HCT116 (cell line): Measurements from ENCODE around the gene ALDH7A1. TPM values are rescaled to one million over a fixed set of nuclear protein-coding genes. Genes with fewer than 3 reads are reported as not detected.
"Not testable (repeated sequence)": the region's sequence is repeated elsewhere in the genome, so short reads cannot be mapped to it uniquely, and the experiment has no call there.

ENCODE experiments used
- ATAC-seq: fragments of 200-7000 bp; cut with Tn5 transposase; 2 replicates; pipeline ENCODE4 v1.9.1; 2020; ENCODE audit warnings: mild to moderate bottlenecking, moderate library complexity
- BruUV-seq: library from RNA; stranded (reverse); fragments of 400-500 nt; replicated peaks from 2 replicates; lab custom pipeline; 2021; lab: Mats Ljungman, UMichigan
- CTCF ChIA-PET: fragments of 300-600 bp; sonication (Branson Sonifier 250); formaldehyde crosslinking; loops from one replicate; lab custom pipeline; 2021; ENCODE audit warnings: antibody characterized with exemption; lab: Charles Lee
- POLR2A ChIA-PET: fragments of 300-600, 350-600 bp; sonication (Branson Sonifier 250); formaldehyde crosslinking; loops from one replicate; lab custom pipeline; 2021; ENCODE audit warnings: antibody characterized with exemption; lab: Charles Lee
- RAD21 ChIA-PET, 2 experiments: fragments of 300-600 bp; sonication (Branson Sonifier 250); formaldehyde crosslinking; loops; one replicate each; lab custom pipeline; 2023; ENCODE audit warnings: low total read pairs in 2 of 2; ENCODE audit not compliant: uncharacterized antibody in 2 of 2, unreplicated experiment in 2 of 2, low non-redundant PET in 1 of 2; lab: Charles Lee
- DNase-seq: peaks from one replicate; pipeline ENCODE4 v3.0.0-alpha.2; 2010; ENCODE audit warnings: low read depth, low spot score
- H2AFZ ChIP-seq: fragments of 200-600 bp; shearing (Covaris generic), sonication (generic); 2 replicates; pipeline ENCODE4 v1.6.1; 2017; ENCODE audit warnings: low read depth, mixed run types, mixed read lengths, antibody characterized with exemption, low read length; ENCODE audit not compliant: poor library complexity, severe bottlenecking
- H3K27ac ChIP-seq: 2 replicates; pipeline ENCODE4 v1.5.1; 2012; ENCODE audit warnings: low read depth, low read length
- H3K27me3 ChIP-seq: fragments of 200-600 bp; sonication (generic); 2 replicates; pipeline ENCODE4 v1.6.1; 2016; ENCODE audit warnings: mixed run types, low read length, mixed read lengths; ENCODE audit not compliant: insufficient read depth
- H3K36me3 ChIP-seq, 2 experiments: fragments of 200-500 bp in 1 of 2; fragments of 200-600 bp in 1 of 2; sonication (Bioruptor generic) in 1 of 2; sonication (generic) in 1 of 2; 2 replicates each; pipeline versions ENCODE4 v1.5.1 to v1.6.1; 2014 to 2016; ENCODE audit warnings: low read length in 2 of 2, inconsistent platforms in 1 of 2, mixed read lengths in 1 of 2, mixed run types in 1 of 2; ENCODE audit not compliant: insufficient read depth in 2 of 2, control insufficient read depth in 1 of 2
- H3K4me1 ChIP-seq, 2 experiments: fragments of 200-600 bp in 1 of 2; sonication (generic) in 1 of 2; 2 replicates each; pipeline versions ENCODE4 v1.5.1 to v1.6.1; 2012 to 2017; ENCODE audit warnings: low read length in 2 of 2, inconsistent platforms in 1 of 2, mild to moderate bottlenecking in 1 of 2, mixed read lengths in 1 of 2, mixed run types in 1 of 2, moderate library complexity in 1 of 2; ENCODE audit not compliant: insufficient read depth in 2 of 2, control insufficient read depth in 1 of 2
- H3K4me2 ChIP-seq: fragments of 200-600 bp; sonication (generic); 2 replicates; pipeline ENCODE4 v1.6.1; 2017; ENCODE audit warnings: mixed run types, low read length, mixed read lengths
- H3K4me3 ChIP-seq, 2 experiments: fragments of 200-600 bp in 1 of 2; sonication (generic) in 1 of 2; replicated peaks in 1 of 2; 2 replicates each; pipeline ENCODE4 v1.5.1; 2011 to 2016; ENCODE audit warnings: low read length in 2 of 2, control low read depth in 1 of 2, low read depth in 1 of 2, mild to moderate bottlenecking in 1 of 2, mixed read lengths in 1 of 2, mixed run types in 1 of 2
- H3K79me2 ChIP-seq: fragments of 200-600 bp; sonication (generic); 2 replicates; pipeline ENCODE4 v1.6.1; 2017; ENCODE audit warnings: mild to moderate bottlenecking, mixed run types, low read length, moderate library complexity, mixed read lengths; ENCODE audit not compliant: insufficient read depth
- H3K9ac ChIP-seq: fragments of 200-600 bp; sonication (generic); 2 replicates; pipeline ENCODE4 v1.6.1; 2016; ENCODE audit warnings: low read length, mixed read lengths
- H3K9me2 ChIP-seq: fragments of 200-600 bp; sonication (generic), shearing (Covaris generic); 2 replicates; pipeline ENCODE4 v1.6.1; 2017; ENCODE audit warnings: mixed run types, mild to moderate bottlenecking, moderate library complexity; ENCODE audit not compliant: insufficient read depth
- H3K9me3 ChIP-seq, 2 experiments: fragments of 200-500 bp in 1 of 2; fragments of 200-600 bp in 1 of 2; sonication (Bioruptor generic) in 1 of 2; sonication (generic) in 1 of 2; 2 replicates each; pipeline ENCODE4 v1.6.1; 2014 to 2017; ENCODE audit warnings: low read length in 2 of 2, mixed read lengths in 2 of 2, inconsistent platforms in 1 of 2, low read depth in 1 of 2, mild to moderate bottlenecking in 1 of 2, mixed run types in 1 of 2, moderate library complexity in 1 of 2; ENCODE audit not compliant: control insufficient read depth in 1 of 2, insufficient read depth in 1 of 2
- H4K20me1 ChIP-seq: fragments of 200-600 bp; sonication (generic), shearing (Covaris generic); 2 replicates; pipeline ENCODE4 v1.6.1; 2017; ENCODE audit warnings: mixed run types, mild to moderate bottlenecking, moderate library complexity; ENCODE audit not compliant: insufficient read depth
- CBX3 ChIP-seq: IDR thresholded peaks from 2 replicates; pipeline ENCODE4 v1.6.1; 2012; ENCODE audit warnings: low read depth
- EGR1 ChIP-seq: IDR thresholded peaks from 2 replicates; pipeline ENCODE4 v1.6.1; 2012; ENCODE audit warnings: low read depth
- ELF1 ChIP-seq: IDR thresholded peaks from 2 replicates; pipeline ENCODE4 v1.6.1; 2012; ENCODE audit warnings: low read depth, borderline replicate concordance
- EZH2 ChIP-seq: fragments of 200-600 bp; sonication (generic); IDR thresholded peaks from 2 replicates; pipeline ENCODE4 v1.6.1; 2017; ENCODE audit warnings: antibody characterized with exemption, mixed run types
- EZH2phosphoT487 ChIP-seq: fragments of 200-600 bp; IDR thresholded peaks from 2 replicates; pipeline ENCODE4 v1.6.1; 2018; ENCODE audit warnings: antibody characterized with exemption, borderline replicate concordance
- FOSL1 ChIP-seq: IDR thresholded peaks from 2 replicates; pipeline ENCODE4 v1.6.1; 2012; ENCODE audit warnings: low read depth
- JUND ChIP-seq: IDR thresholded peaks from 2 replicates; pipeline ENCODE4 v1.6.1; 2012
- POLR2A ChIP-seq: IDR thresholded peaks from 2 replicates; pipeline ENCODE4 v1.7.0; 2011; ENCODE audit warnings: borderline replicate concordance; ENCODE audit not compliant: insufficient read depth, insufficient read length; ENCODE audit errors: extremely low read depth
- POLR2AphosphoS5 ChIP-seq: IDR thresholded peaks from 2 replicates; pipeline ENCODE4 v1.6.1; 2011; ENCODE audit warnings: mild to moderate bottlenecking, low read depth, low read length, moderate library complexity
- RAD21 ChIP-seq: IDR thresholded peaks from 2 replicates; pipeline ENCODE4 v1.6.1; 2012; ENCODE audit warnings: low read depth, mild to moderate bottlenecking
- SRF ChIP-seq: IDR thresholded peaks from 2 replicates; pipeline ENCODE4 v1.6.1; 2012; ENCODE audit warnings: low read depth
- YY1 ChIP-seq: IDR thresholded peaks from 2 replicates; pipeline ENCODE4 v1.6.1; 2011; ENCODE audit warnings: low read length, low read depth, moderate library complexity, mild to moderate bottlenecking; ENCODE audit not compliant: insufficient replicate concordance; ENCODE audit errors: extremely low read depth
- ZFX ChIP-seq: fragments of 450-650 bp; IDR thresholded peaks from 2 replicates; pipeline ENCODE4 v1.6.1; 2017
- ZNF274 ChIP-seq: fragments of 200-500 bp; sonication (Bioruptor generic); IDR thresholded peaks from 2 replicates; pipeline ENCODE4 v1.6.1; 2014; ENCODE audit warnings: mild to moderate bottlenecking, low read depth, low read length, inconsistent platforms
- intact Hi-C: fragments of 100-400 bp; cut with micrococcal nuclease; formaldehyde crosslinking; loops from 2 replicates; pipeline ENCODE4 v1.10.0; 2022
- total RNA-seq: library from RNA; stranded (reverse); gene quantifications from one replicate; pipeline ENCODE4 v1.2.1, GENCODE V29; 2021; ENCODE audit not compliant: unreplicated experiment
- TF ChIP-seq, protein P1 (sequence below): IDR thresholded peaks from 2 replicates; pipeline ENCODE4 v1.6.1; 2011; ENCODE audit warnings: mild to moderate bottlenecking, low read length, moderate library complexity; ENCODE audit not compliant: insufficient replicate concordance; ENCODE audit errors: extremely low read depth
- TF ChIP-seq, protein P2 (sequence below): IDR thresholded peaks from 2 replicates; pipeline ENCODE4 v1.6.1; 2012
- TF ChIP-seq, protein P3 (sequence below), 3 experiments: fragments of 200-600 bp in 1 of 3; sonication (generic) in 1 of 3; IDR thresholded peaks in 2 of 3; conservative IDR thresholded peaks in 1 of 3; 2 replicates each; pipeline ENCODE4 v1.5.1; 2012 to 2017; ENCODE audit warnings: low read depth in 2 of 3, low read length in 2 of 3, antibody characterized with exemption in 1 of 3, borderline replicate concordance in 1 of 3, control low read depth in 1 of 3, mild to moderate bottlenecking in 1 of 3, mixed read lengths in 1 of 3, mixed run types in 1 of 3, moderate library complexity in 1 of 3; ENCODE audit not compliant: insufficient read depth in 1 of 3

The ALDH7A1 gene
- total RNA-seq, 1 experiment from 2014 or later, result 93.2 TPM

DNA sequence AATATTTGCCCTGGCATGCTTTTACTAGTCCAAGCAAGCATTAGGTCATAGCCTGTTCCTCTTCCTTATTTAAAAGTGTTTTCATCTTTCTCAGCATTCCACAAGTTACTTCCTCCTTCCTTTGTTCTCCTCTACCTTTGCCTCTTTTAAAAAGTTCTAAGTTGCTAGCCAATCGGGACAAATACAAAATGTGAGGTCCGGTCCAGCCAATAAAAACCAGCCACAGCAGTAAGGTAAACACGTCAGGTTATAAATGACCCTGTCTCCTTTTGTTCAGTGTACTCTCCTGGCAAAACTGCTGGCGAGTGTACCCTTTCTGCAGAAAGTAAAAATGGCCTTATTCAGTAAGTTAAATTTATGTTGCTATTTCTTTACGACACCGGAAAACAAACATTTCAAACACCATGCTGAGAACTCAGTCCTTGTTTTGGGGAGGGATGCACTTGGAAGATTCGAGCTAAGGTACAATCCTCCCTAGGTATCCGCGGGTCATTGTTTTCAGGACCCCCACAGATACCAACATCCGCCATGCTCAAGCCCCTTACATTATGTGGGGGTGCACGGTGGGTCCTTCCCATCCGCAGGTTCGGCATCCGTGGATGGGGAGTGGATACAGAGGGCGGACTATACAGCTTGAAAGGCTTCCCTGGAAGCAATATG lies 5.1 kb upstream of the ALDH7A1 start:
- H3K9me2 ChIP-seq, H3K9me3 ChIP-seq, POLR2A ChIA-PET, H4K20me1 ChIP-seq, intact Hi-C loops, BruUV-seq, H3K27me3 ChIP-seq, DNase-seq: not testable (repeated sequence)
- Histone ChIP-seq H3K79me2 (peaks cover 42% of the 10 kb centered on the region), H3K36me3 (peaks cover 8 to 14% of the 10 kb centered on the region in 2 experiments; a peak in 3 of 4 replicates), H2AFZ (peak overlapping the region; percentile 99), H3K4me1 (peaks cover 5 to 21% of the 10 kb centered on the region in 2 experiments; a peak in 3 of 4 replicates), H3K9ac (peak overlapping the region; percentile 95), H3K4me2 (peak overlapping the region; percentile 77), H3K4me3 (peak overlapping the region; percentile 74 to 98), H3K27ac (peak overlapping the region; percentile 26)
- ChIA-PET RAD21 (interaction anchor here in 1 of 2 experiments (0.6 kb wide), 1 partner anchor 1852 kb away, joined by 3 read pairs; no protein-coding TSS in a partner anchor), CTCF (interaction anchor here (1.3 kb wide), 1 partner anchor 249 kb away, joined by 3 read pairs; no protein-coding TSS in a partner anchor)
- peak; percentile 60 for ATAC-seq

DNA sequence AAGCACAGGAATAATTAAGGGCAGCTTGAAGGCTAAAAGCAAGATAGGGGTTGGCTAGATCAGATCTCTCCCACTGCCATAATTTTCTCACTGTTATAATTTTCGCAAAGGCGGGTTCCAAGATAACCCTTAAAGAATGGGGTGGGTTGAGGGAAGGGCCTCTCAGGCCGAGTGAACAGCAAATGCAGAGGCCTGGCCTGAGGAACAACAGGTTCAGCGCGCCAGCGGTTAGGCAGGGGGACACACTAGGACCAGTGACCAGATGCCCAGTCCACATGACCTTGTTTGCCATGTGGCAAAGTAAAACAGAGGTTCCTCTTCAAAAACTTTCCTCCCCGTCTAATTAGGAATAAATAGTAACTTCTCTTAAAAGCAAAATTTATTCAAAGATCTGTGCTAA lies 4.5 kb upstream of the ALDH7A1 start:
- intact Hi-C loops, result no loop called here
- H3K36me3 ChIP-seq, result peaks cover 7 to 13% of the 10 kb centered on the region in 2 experiments; a peak in 3 of 4 replicates
- ChIA-PET POLR2A (no interaction called here), CTCF (no interaction called here), RAD21 (no interaction called here)
- no peaks in the 10 kb centered on the region for H3K27me3 ChIP-seq
- no peak overlapping the region for H3K27ac ChIP-seq
- no peak overlapping the region for H3K9ac ChIP-seq
- DNase-seq, result no peak
- peaks cover 38% of the 10 kb centered on the region for H3K79me2 ChIP-seq
- no peak overlapping the region for H3K4me2 ChIP-seq
- ATAC-seq, result no peak
- BruUV-seq, result no TSS peak
- H3K4me3 ChIP-seq, result no peak overlapping the region
- peaks cover 5 to 22% of the 10 kb centered on the region in 2 experiments; a peak in 3 of 4 replicates for H3K4me1 ChIP-seq
- no peak overlapping the region for H2AFZ ChIP-seq
- 0 out of 2 replicates have a peak, but pooled peaks cover 5% of the 10 kb centered on the region for H4K20me1 ChIP-seq
- no peaks in the 10 kb centered on the region for H3K9me2 ChIP-seq
- H3K9me3 ChIP-seq, result no peaks in the 10 kb centered on the region
- TF ChIP-seq EZH2 (no peak), YY1 (no peak), ZFX (no peak), CBX3 (no peak), POLR2A (no peak), POLR2AphosphoS5 (no peak), SRF (no peak), ZNF274 (no peak), JUND (no peak), ELF1 (no peak), EGR1 (no peak), EZH2phosphoT487 (no peak), FOSL1 (no peak), RAD21 (no peak)
- TF ChIP-seq, protein P1, sequence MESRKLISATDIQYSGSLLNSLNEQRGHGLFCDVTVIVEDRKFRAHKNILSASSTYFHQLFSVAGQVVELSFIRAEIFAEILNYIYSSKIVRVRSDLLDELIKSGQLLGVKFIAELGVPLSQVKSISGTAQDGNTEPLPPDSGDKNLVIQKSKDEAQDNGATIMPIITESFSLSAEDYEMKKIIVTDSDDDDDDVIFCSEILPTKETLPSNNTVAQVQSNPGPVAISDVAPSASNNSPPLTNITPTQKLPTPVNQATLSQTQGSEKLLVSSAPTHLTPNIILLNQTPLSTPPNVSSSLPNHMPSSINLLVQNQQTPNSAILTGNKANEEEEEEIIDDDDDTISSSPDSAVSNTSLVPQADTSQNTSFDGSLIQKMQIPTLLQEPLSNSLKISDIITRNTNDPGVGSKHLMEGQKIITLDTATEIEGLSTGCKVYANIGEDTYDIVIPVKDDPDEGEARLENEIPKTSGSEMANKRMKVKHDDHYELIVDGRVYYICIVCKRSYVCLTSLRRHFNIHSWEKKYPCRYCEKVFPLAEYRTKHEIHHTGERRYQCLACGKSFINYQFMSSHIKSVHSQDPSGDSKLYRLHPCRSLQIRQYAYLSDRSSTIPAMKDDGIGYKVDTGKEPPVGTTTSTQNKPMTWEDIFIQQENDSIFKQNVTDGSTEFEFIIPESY, result no peak
- TF ChIP-seq, protein P2, sequence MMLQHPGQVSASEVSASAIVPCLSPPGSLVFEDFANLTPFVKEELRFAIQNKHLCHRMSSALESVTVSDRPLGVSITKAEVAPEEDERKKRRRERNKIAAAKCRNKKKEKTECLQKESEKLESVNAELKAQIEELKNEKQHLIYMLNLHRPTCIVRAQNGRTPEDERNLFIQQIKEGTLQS, result no peak
- TF ChIP-seq, protein P3, sequence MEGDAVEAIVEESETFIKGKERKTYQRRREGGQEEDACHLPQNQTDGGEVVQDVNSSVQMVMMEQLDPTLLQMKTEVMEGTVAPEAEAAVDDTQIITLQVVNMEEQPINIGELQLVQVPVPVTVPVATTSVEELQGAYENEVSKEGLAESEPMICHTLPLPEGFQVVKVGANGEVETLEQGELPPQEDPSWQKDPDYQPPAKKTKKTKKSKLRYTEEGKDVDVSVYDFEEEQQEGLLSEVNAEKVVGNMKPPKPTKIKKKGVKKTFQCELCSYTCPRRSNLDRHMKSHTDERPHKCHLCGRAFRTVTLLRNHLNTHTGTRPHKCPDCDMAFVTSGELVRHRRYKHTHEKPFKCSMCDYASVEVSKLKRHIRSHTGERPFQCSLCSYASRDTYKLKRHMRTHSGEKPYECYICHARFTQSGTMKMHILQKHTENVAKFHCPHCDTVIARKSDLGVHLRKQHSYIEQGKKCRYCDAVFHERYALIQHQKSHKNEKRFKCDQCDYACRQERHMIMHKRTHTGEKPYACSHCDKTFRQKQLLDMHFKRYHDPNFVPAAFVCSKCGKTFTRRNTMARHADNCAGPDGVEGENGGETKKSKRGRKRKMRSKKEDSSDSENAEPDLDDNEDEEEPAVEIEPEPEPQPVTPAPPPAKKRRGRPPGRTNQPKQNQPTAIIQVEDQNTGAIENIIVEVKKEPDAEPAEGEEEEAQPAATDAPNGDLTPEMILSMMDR (IDR thresholded peaks at IDR 0.05 in 2 of 3, conservative IDR thresholded peaks at IDR 0.05 in 1 of 3; ENCODE audit: borderline replicate concordance in 1 of 3, insufficient read depth in 1 of 3, low read depth in 2 of 3, low read length in 2 of 3), result no peak
